ENCODE data around the gene MPST.

Gene MPST

DNA sequence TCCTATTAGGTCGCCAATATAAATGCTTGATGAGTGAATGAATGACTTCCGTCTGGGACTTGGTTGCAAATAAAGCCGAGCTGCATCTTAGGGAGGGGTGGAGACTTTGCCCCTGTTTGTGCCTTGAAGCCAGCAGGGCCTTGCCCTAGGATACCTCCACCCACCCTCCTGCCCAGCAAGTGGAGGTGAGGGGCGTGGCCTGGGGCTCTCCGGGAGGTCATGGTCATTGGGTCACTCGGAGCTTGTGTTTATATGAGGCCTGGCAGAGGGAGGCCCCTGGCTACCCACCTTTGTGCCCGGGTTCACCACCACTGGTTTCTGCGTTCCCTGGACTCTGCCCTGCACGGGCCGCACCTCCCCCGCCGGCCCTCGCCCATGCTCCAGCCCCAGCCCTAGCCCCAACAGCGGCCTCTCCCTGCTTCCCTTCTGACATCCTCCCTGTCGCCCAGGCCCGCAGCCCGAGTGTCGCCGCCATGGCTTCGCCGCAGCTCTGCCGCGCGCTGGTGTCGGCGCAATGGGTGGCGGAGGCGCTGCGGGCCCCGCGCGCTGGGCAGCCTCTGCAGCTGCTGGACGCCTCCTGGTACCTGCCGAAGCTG lies 4.3 kb downstream of the MPST start:
- no peak for DNase-seq

DNA sequence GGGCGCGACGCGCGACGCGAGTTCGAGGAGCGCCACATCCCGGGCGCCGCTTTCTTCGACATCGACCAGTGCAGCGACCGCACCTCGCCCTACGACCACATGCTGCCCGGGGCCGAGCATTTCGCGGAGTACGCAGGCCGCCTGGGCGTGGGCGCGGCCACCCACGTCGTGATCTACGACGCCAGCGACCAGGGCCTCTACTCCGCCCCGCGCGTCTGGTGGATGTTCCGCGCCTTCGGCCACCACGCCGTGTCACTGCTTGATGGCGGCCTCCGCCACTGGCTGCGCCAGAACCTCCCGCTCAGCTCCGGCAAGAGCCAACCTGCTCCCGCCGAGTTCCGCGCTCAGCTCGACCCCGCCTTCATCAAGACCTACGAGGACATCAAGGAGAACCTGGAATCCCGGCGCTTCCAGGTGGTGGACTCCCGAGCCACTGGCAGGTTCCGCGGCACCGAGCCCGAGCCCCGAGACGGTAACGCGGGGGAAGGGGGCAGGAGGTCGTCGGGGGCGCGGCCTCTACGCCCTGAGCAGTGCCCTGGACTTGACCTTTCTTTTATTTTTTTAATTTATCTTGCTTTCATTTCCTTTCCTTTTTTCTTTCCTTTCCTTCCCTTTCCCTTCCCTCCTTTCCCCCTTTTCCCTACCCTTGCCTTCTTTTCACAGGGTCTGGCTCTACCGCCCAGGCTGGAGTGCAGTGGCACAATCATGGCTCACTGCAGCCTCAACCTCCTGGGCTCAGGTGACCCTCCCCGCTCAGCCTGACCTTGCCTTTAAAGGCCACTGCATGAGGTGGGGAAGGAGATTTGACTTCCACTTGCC lies 5.0 kb downstream of the MPST start:
- DNase-seq, result no peak

DNA sequence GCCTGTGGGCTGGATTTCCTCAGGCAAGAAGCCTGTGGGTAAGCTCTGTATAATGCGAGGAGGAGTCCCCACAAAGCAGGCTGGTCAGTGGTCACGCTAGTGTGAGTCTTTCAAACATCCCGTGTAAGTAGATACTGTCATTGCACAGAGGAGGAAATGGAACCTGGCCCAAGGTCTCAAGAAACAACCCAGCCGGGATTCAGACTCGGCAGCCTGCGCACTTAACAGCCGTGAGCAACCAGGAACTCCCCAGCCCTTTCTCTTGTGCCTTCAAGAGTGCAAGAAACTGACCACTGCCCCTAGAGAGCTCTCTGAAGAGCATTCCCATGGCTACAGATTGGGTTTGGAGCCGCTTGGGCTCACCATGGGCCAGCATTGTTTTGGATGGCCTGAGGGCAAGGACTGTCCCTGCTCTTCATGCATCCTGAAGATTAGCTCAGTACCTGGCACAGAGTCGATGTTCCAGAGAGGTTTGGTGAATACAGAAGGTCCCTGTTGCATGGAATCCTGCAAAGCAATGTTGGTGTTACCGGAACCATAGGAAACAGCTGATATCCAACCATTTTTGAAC lies 6.0 kb downstream of the MPST start:
- DNase-seq, result no peak

DNA sequence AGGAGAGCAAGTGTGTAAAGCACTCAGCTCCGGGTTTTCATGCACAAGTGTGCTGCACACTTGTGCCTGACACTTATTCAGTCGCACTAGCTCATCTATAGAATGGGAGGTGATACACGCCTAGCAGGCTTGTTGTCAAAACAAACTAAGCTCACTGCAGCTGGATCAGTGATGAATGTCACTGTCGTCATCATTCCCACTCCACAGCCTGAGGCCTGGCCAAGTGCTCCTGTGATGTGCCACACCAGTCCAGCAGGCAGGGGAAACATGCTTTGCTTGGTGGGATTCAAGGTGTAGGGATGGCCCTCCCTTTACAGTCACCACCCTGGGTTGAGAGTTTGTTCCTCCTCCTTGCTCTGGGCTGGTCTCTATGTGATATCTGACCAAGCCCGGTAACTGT lies 6.8 kb downstream of the MPST start:
- DNase-seq, result no peak

DNA sequence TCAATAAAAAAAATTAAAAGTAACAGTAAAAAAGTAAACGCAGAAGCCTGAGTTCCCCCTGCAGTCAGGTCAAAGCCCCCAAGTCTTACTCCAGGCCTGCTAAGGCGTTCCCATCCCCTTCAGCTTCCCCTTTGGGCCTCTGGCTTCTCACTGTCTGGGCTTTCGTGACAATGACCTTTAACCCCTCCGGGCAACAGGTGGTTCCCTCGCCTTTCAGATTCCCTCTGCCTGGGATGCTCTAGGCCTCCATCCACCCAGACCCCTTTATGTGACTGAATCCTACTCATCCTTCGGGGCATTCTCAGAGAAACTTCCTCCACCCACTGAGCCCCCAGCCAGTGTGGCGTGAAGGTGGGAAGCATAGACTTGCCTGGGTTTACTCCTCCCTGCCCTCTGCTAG lies 8.0 kb downstream of the MPST start:
- DNase-seq, result no peak

DNA sequence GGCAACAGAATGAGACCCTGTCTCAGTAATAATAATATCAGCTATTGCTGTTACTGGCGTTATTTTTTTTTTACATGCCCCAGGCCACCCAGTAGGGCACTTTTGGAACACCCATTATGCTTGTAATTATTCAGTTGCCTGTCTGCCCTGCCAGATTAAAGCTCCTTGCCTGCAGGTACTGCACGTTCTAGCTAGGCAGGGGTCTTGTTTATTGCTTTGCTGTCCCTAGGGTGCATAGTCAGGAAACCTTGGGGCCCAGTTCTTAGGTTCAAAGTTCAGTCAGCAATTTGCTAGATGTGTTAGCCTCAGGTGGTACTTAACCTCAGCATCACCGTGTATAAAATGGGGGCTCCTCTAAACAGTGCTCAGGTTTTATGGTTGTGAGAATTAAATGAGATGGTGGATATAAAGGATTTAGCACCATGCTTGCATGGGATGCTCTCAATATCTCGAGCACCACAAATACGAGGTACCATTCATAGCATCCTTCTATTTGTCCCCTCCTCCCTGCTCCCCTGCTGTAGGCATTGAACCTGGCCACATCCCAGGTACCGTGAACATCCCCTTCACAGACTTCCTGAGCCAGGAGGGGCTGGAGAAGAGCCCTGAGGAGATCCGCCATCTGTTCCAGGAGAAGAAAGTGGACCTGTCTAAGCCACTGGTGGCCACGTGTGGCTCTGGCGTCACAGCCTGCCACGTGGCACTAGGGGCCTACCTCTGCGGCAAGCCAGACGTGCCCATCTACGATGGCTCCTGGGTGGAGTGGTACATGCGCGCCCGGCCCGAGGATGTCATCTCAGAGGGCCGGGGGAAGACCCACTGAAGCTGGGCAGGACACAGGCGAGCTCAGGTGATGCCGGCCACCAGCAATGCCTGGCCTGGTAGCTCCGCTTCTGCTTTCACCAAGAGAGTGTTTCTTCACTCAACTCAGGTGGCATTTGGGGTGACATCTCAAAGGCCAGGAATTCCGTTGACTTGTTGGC lies 9.4 kb downstream of the MPST start:
- DNase-seq, result no peak

DNA sequence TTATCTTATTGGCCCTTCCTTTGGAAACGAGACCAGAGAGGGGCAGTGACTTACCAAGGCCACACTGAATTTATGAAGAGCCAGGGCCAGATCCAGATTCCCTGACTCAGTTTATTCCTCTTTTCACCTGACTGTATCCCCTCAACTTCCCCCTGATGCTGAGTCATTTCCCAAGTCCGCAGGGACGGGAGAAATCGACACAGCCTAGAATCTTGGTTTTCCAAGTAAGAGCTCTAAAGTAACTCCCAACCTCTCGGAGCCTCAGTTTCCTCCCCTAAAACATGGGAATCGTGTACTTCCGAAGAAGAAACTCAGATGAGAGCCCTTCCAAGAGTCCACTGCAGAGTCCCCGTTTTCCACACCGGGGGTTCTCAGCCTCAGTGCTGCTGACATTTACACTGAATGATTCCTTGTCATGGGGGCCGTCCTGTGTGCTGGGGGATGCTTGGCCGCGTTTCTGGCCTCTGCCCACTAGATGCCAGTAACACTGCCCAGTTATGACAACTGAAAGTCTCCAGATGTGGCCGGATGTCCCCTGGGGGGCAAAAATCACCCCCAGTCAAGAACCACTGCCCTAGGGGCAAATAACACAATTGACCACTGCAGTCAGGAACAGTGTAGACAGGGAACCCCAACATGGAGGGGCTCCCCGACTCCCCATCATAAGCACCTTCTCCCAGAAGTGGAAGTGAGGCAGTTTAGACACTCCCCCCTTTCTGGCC lies 11.2 kb downstream of the MPST start:
- no peak for DNase-seq

DNA sequence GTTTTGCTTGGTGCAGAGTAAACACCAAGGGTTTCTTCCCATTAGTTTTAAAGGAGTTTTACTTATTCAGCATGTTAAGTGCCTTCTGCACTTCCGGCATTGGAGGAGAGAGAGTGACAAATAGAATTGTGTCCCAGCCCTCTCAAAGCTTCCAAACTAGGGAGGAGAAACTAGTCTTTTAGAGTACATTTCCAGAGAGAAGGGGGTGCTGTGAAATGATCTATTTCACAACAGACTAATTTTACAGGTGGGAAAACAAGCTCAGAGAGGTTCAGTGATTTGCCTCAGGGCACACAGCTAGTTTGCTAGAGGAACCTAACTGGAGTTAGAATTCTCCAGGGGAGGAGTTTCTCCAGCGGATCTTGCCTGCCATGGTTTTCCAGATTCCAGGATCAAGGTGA lies 12.6 kb downstream of the MPST start:
- DNase-seq, result no peak

DNA sequence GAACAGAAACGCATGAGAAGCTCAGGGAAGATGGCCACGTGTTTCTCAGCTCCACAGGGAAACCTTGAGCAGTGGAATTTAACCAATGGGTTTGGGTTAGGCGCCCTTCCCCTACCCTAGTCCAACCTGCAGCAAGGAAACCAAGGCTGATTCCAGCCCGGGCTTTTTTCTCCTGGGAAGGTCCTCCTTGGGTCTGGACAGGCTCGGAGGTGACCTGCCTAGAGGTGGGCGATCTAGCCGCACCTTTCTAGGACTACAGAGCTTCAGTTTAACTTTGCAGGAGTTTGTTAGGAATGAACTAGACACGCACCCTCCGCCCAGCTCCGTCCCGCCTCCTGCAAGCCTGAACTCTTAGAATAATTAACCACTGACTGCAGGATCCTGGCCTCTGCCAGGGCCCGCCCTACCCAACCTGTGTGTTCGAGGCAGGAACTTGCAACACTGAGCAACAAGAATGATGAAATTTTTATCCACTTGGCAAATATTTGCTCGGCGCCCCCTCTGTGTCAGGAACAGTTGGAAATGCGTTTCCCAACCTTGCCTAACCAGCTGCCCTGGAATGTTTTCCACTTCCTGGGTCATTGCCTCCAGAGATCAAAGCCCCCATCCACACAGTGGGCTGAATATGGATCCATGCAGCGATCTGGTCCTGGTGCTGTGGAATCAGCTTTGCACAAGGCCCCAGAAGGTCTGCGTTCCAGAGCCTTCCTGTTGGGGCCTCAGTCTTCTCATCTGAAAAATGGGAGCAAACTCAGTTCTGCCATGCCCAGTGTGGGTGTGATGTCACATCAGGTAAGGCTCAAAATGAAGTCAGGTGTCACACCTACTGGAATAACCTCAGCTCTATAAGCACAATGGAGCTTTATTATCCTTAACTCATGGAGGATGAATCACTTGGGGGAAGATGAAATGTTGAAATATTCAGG lies 13.3 kb downstream of the MPST start:
- DNase-seq, result no peak

DNA sequence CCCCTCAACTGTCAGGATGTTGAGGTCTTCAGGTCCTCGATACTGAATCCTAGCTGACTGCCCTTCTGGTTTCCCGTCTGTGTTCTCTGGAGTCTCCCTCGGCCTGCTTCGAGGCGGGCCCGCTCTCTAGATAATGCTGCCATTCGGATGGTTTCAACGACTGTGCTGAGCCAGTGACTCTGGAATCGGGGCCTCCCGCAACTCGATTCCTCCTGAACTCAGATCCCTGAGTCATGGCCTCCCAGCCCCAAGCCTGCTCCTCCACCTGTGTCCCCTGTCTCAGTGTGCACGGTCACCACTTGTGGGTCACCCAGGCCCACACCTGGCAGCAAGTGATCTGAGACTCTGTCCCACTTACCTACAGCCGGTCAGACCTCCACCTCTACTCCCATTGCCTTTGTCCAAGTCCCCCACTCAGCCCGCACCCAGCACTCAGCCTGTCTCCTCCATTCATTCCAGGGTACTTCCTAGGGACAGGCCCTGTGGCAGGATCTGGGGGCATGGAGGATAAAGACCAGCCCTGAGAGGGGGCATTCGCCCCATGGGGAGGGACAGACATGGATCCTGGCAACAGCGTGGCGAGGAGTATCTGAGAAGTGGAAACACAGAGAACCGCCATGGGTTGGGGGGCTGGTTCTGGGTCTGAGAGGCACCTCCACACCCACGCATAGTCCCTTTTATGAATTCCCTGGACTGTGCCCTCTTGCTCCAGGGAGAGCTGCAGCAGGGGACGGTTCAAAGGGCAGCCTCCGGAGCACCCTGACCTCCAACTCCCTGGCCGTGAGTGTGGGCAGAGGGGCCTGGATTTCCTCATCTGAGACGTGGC lies 14.3 kb downstream of the MPST start:
- DNase-seq, result no peak

DNA sequence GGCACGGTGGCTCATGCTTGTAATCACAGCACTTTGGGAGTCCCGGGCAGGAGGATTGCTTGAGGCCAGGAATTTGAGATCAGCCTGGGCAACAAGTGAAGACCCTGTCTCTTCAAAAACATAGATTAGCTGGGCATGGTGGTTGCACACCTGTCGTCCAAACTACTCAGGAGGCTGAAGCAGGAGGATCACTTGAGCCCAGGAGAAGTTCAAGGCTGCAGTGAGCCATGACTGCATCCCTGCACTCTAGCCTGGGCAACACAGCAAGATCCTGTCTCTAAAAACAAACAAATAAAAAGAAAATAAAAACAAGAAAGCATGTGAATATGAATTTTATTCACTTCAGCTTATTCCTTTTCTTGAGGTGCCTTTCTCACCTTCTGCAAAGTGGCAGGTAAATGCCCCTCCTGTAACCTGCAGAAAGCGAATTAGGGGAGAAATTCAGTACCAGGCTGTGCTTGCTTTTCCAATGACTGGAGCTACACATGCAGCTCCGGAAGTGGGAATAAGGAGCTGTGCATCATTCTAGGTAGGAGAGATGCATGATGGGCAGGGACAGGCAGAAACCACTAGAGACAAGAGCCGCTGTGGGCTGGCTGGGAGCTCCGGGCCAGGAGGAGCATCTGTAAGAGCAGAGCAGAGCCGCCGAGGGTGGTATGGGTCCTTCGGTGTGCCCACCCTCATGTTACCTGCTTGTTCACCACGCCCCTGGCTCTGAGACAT lies 17.3 kb downstream of the MPST start:
- DNase-seq, result no peak

DNA sequence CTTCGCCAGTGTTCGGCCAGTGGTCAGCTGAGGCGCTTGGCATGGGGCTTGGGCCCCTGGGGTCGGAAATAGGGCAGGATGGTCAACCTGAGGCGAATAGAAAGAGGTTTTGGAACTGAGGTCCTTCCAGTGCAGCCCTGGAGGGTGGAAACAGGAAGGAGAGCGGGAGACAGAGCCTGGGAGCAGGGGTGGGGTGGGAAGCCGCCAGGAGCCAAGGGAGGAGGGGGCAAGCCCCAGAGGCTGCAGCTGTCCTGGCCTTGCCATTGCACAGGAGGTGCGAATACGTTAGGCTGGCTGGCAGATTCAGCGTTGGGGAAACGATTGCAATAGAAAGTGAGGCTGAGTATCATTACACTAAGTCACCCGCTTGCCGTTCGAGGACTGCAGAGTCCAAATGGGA lies 18.1 kb downstream of the MPST start:
- no peak for DNase-seq

DNA sequence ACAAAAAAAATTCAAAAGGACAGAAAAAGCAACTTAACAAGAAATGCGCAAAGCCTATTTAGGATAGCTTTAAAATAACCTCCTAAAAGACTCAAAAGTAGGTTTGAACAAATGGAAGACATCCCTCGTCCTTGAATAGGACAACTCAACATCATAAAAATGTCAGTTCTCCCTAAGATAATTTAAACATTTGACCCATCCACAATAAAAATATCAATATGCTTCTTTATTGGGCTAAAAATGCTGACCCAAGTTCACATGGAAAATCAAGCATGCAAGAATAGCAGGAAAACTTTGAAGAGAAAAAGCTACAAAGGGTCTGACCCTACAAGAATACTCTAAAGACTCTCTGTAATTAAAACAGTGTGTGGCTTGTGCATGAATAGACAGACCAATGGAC lies 19.9 kb downstream of the MPST start:
- DNase-seq, result no peak

DNA sequence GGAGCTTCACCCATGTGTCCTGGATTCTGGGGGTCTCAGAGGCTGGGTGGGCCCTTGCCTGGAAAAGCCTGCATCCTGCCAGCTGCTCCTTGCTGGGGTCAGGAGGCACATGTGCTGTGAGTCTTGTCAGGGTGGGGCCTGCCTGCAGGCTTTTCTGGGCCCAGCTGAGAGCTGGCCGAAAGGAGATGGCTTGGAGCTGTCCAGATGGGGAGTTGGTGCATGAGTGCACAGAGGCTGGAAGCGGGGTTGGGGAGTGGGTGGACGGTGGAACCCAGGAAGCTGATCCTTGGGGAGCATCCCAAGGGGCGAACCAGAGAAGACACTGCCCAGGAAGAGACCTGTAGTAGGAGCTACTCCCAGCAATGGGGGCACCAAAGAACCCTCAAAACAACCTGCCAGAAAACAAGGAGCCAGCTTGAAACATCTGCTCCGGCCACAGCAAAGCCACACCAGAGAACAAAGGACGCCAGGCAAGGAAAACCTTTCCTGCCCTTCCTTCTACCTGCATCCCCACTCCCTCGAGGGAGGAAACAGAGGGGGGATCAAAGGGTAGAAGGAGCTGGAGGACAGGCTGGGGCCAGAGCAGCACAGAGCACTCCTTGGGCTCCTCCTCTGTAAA lies 23.8 kb downstream of the MPST start:
- no peak for DNase-seq

DNA sequence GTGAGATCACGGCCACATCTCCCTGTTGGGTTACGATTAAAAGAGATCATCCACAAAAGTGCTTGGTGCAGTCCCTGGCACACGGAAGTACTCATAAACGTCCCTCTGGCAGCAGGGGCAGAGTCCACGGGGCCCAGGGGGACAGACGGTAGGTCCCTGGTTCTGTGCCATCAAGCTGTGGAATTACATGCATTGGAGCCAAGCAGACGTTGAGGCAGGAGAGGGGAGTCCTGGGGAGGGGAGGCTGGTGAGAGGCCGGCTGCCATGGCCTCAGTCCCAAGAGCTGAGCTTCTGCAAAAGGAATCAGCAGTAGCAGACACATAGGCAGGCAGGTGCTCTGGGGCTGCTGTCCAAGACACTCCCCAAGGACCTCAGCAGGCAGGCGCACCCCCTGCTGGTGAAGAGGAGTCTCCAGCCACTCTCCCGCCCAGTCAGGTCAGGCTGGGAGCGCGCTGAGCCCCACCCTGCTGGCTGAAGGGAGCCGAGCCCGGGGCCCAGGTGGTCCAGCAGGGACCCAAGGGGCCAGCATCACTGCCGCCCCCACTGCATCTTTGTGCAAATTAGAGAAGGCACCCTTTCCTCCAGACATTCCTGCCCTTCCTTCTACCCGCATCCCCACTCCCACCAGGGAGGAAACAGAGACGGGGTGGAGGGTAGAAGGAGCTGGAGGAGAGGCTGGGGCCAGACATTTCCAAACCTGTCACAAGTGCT lies 24.4 kb downstream of the MPST start:
- DNase-seq, result peak; percentile 68

DNA sequence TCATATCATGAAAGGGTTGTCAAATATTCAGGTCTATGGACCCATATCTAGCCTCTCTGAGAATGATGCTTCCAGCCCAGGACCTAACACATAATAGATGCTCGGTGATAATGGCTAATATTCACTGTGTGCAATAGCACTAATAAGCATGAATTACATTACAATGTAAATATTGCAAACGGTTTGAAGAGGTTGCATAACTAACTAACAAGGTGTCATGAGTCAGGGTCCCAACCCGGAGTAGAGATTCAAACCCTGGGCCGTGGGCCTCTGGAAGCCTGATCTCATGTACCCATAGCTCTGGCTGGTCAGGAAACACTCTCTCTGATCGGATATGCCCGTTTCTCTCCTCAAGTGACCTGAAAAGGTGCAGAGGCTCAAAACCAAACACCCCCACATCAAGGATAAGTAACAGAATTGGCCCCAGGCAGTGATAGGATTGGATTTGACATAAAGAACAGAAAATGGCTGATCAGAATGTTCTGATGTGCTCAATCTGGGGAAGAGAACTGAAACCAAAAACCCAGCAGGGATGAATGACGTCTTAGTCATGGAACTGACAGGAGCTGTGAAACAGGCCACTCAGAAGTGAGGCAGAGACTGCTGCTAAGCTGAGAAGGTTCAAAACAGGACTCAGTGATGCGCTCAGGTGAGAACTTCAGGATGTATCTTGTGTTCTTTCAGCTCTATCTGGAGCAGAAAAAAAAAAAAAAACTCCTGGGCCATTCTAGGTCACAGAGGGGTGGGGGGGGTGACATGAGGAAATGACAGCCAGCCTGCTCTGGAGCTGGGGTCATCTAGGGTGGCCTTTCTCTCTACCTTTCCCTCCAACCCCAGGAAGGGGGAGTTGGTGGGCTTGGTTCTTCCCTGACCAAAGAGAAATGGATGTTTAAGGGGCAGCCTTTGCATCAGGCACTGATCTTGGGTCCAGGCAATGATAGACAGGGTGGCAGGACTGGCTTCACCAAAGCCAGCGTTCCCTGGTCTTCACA lies 25.4 kb downstream of the MPST start:
- peak; percentile 77 for DNase-seq

DNA sequence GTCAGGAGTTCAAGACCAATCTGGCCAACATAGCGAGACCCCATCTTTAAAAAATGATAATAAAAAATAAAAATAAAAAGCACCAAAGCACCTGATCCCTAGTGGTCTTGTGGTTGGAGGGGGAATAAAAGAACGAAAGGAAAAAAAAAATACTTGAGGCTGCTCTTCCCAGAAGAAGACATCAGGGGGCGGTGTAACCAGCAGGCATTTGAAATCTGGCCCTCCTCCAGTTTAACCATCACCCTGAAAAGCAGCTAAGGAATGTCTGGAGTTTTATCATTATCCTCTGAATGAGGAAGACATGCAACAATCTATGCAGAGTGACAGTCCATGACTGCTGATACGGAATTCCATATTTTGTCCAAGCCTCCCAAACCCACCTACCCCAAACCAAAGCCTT lies 26.4 kb downstream of the MPST start:
- peak; percentile 29 for DNase-seq
